Measurements from ENCODE around the gene CAMKK1.

DNA sequence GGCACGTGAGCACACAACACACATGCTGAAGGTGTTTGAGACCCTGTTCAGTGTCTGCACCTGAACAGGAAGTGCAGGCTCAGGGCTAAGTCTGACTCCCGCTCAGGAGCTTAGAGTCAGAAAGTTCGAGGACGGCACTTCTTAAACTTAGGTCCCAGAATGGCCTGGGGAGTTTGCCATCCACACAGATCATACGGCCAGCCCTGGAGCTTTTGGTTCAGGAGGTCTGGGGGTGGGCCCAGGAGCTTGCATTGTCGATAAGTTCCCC lies 4.0 kb upstream of the CAMKK1 start:
- TF ChIP-seq, protein P1, sequence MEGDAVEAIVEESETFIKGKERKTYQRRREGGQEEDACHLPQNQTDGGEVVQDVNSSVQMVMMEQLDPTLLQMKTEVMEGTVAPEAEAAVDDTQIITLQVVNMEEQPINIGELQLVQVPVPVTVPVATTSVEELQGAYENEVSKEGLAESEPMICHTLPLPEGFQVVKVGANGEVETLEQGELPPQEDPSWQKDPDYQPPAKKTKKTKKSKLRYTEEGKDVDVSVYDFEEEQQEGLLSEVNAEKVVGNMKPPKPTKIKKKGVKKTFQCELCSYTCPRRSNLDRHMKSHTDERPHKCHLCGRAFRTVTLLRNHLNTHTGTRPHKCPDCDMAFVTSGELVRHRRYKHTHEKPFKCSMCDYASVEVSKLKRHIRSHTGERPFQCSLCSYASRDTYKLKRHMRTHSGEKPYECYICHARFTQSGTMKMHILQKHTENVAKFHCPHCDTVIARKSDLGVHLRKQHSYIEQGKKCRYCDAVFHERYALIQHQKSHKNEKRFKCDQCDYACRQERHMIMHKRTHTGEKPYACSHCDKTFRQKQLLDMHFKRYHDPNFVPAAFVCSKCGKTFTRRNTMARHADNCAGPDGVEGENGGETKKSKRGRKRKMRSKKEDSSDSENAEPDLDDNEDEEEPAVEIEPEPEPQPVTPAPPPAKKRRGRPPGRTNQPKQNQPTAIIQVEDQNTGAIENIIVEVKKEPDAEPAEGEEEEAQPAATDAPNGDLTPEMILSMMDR (IDR thresholded peaks at IDR 0.05) = no peak
- TF ChIP-seq POLR2A (IDR thresholded peaks at IDR 0.05) = no peak

Measured in ovary (tissue), 3 donors.